Panc1 (cell line): ENCODE measurements around the gene ZNF497.

Source experiments
- POLR2AphosphoS5 ChIP-seq: IDR thresholded peaks from 2 replicates; pipeline ENCODE4 v1.6.1; 2012; ENCODE audit warnings: mild to moderate bottlenecking, low read depth, low read length, moderate library complexity
- SIN3A ChIP-seq: IDR thresholded peaks from 2 replicates; pipeline ENCODE4 v1.6.1; 2012; ENCODE audit warnings: low read depth, mild to moderate bottlenecking, low read length, moderate library complexity, borderline replicate concordance; ENCODE audit not compliant: insufficient read depth
- TCF7L2 ChIP-seq: IDR thresholded peaks from 2 replicates; pipeline ENCODE4 v1.6.1; 2011; ENCODE audit warnings: mild to moderate bottlenecking, low read depth, low read length, inconsistent platforms
- TF ChIP-seq, protein P1 (sequence below): fragments of 450-650 bp; IDR thresholded peaks from 2 replicates; pipeline ENCODE4 v1.5.1; 2017; ENCODE audit warnings: mild to moderate bottlenecking
- TF ChIP-seq, protein P2 (sequence below), 2 experiments: IDR thresholded peaks; 2 replicates each; pipeline ENCODE4 v1.6.1; 2011 to 2012; ENCODE audit warnings: low read depth in 2 of 2, control low read depth in 1 of 2, low read length in 1 of 2, mild to moderate bottlenecking in 1 of 2, moderate library complexity in 1 of 2; ENCODE audit not compliant: insufficient read depth in 1 of 2

DNA sequence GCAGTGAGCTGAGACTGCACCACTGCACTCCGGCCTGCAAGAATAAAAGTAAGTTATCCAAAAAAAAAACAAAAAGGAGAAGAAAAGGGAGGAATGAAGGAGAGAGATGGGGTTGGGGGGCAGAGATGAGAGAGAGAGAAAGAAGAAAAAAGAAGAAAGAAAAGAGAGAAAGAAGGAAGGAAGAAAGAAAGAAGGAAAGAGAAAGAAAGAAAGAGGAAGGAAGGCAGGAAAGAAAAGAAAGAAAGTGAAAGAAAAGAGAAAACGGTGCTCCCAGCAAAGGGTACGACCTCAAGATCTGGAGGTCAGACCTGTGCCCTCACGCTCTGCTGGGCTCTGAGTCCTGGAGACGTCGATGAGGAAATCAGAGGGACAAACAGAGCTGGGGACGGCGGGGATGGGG, 13.0 kb downstream of the ZNF497 start:
- TF ChIP-seq POLR2AphosphoS5 (no peak), TCF7L2 (no peak), SIN3A (no peak)
- TF ChIP-seq, protein P1, sequence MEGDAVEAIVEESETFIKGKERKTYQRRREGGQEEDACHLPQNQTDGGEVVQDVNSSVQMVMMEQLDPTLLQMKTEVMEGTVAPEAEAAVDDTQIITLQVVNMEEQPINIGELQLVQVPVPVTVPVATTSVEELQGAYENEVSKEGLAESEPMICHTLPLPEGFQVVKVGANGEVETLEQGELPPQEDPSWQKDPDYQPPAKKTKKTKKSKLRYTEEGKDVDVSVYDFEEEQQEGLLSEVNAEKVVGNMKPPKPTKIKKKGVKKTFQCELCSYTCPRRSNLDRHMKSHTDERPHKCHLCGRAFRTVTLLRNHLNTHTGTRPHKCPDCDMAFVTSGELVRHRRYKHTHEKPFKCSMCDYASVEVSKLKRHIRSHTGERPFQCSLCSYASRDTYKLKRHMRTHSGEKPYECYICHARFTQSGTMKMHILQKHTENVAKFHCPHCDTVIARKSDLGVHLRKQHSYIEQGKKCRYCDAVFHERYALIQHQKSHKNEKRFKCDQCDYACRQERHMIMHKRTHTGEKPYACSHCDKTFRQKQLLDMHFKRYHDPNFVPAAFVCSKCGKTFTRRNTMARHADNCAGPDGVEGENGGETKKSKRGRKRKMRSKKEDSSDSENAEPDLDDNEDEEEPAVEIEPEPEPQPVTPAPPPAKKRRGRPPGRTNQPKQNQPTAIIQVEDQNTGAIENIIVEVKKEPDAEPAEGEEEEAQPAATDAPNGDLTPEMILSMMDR = no peak
- TF ChIP-seq, protein P2, sequence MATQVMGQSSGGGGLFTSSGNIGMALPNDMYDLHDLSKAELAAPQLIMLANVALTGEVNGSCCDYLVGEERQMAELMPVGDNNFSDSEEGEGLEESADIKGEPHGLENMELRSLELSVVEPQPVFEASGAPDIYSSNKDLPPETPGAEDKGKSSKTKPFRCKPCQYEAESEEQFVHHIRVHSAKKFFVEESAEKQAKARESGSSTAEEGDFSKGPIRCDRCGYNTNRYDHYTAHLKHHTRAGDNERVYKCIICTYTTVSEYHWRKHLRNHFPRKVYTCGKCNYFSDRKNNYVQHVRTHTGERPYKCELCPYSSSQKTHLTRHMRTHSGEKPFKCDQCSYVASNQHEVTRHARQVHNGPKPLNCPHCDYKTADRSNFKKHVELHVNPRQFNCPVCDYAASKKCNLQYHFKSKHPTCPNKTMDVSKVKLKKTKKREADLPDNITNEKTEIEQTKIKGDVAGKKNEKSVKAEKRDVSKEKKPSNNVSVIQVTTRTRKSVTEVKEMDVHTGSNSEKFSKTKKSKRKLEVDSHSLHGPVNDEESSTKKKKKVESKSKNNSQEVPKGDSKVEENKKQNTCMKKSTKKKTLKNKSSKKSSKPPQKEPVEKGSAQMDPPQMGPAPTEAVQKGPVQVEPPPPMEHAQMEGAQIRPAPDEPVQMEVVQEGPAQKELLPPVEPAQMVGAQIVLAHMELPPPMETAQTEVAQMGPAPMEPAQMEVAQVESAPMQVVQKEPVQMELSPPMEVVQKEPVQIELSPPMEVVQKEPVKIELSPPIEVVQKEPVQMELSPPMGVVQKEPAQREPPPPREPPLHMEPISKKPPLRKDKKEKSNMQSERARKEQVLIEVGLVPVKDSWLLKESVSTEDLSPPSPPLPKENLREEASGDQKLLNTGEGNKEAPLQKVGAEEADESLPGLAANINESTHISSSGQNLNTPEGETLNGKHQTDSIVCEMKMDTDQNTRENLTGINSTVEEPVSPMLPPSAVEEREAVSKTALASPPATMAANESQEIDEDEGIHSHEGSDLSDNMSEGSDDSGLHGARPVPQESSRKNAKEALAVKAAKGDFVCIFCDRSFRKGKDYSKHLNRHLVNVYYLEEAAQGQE (IDR thresholded peaks at IDR 0.05; ENCODE audit: insufficient read depth in 1 of 2, low read depth in 2 of 2, low read length in 1 of 2) = no peak
